ENCODE data around the gene MGMT. TPM values are rescaled to one million over a fixed set of nuclear protein-coding genes. Genes with fewer than 3 reads are reported as not detected.

The MGMT gene
- total RNA-seq, 1 experiment from 2014 or later = 11.5 TPM

DNA sequence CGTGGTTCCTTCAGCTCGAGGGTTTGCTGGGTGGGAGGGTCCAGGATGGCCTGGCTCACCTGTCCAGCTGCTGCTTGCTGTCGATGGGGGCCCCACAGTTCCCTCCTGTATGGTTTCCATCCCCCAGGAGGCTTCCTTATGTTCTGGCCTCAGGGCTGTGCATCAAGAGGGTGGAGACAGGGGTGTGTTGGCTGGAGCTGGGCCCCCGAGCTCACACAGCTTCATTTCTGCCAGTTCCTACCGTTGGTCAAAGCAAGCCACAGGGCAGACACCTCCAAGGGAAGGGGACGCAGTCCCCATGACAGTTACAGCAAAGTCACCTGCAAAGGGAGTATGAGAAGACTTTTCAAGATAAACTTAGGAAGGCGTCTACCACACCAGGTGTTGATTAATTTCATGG, 340.2 kb downstream of the MGMT start:
- no peaks in the 10 kb centered on the region for H4K20me1 ChIP-seq (ENCODE audit: insufficient read depth)
- H3K9me3 ChIP-seq (ENCODE audit: control insufficient read depth in 1 of 2, insufficient read depth in 1 of 2, low read depth in 1 of 2, low read length in 2 of 2) = no peaks in the 10 kb centered on the region
- TF ChIP-seq ZFX (IDR thresholded peaks at IDR 0.05) (no peak), SRF (IDR thresholded peaks at IDR 0.05; ENCODE audit: low read depth) (no peak), JUND (IDR thresholded peaks at IDR 0.05) (no peak), YY1 (IDR thresholded peaks at IDR 0.05; ENCODE audit: extremely low read depth, insufficient replicate concordance, low read depth, low read length) (no peak), CTCF (IDR thresholded peaks at IDR 0.05 in 2 of 3, conservative IDR thresholded peaks at IDR 0.05 in 1 of 3; ENCODE audit: borderline replicate concordance in 1 of 3, insufficient read depth in 1 of 3, low read depth in 2 of 3, low read length in 2 of 3) (no peak), EZH2 (IDR thresholded peaks at IDR 0.05) (no peak), EZH2phosphoT487 (IDR thresholded peaks at IDR 0.05; ENCODE audit: borderline replicate concordance) (no peak), CEBPB (IDR thresholded peaks at IDR 0.05; ENCODE audit: low read depth) (no peak), SP1 (IDR thresholded peaks at IDR 0.05; ENCODE audit: low read depth) (no peak), FOSL1 (IDR thresholded peaks at IDR 0.05; ENCODE audit: low read depth) (no peak), POLR2A (IDR thresholded peaks at IDR 0.05; ENCODE audit: borderline replicate concordance, extremely low read depth, insufficient read depth, insufficient read length) (no peak), SIN3A (IDR thresholded peaks at IDR 0.05; ENCODE audit: low read depth) (no peak), EGR1 (IDR thresholded peaks at IDR 0.05; ENCODE audit: low read depth) (no peak), POLR2AphosphoS5 (IDR thresholded peaks at IDR 0.05; ENCODE audit: low read depth, low read length) (no peak), RAD21 (IDR thresholded peaks at IDR 0.05; ENCODE audit: low read depth) (no peak), MAX (IDR thresholded peaks at IDR 0.05) (no peak), REST (IDR thresholded peaks at IDR 0.05; ENCODE audit: low read depth) (no peak), TCF7L2 (IDR thresholded peaks at IDR 0.05; ENCODE audit: borderline replicate concordance, extremely low read depth, insufficient read depth, insufficient read length) (no peak)
- TF ChIP-seq, protein P1, sequence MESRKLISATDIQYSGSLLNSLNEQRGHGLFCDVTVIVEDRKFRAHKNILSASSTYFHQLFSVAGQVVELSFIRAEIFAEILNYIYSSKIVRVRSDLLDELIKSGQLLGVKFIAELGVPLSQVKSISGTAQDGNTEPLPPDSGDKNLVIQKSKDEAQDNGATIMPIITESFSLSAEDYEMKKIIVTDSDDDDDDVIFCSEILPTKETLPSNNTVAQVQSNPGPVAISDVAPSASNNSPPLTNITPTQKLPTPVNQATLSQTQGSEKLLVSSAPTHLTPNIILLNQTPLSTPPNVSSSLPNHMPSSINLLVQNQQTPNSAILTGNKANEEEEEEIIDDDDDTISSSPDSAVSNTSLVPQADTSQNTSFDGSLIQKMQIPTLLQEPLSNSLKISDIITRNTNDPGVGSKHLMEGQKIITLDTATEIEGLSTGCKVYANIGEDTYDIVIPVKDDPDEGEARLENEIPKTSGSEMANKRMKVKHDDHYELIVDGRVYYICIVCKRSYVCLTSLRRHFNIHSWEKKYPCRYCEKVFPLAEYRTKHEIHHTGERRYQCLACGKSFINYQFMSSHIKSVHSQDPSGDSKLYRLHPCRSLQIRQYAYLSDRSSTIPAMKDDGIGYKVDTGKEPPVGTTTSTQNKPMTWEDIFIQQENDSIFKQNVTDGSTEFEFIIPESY (IDR thresholded peaks at IDR 0.05; ENCODE audit: extremely low read depth, insufficient replicate concordance, low read length) = no peak
- TF ChIP-seq, protein P2, sequence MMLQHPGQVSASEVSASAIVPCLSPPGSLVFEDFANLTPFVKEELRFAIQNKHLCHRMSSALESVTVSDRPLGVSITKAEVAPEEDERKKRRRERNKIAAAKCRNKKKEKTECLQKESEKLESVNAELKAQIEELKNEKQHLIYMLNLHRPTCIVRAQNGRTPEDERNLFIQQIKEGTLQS (IDR thresholded peaks at IDR 0.05) = no peak
- DNase-seq (ENCODE audit: low read depth, low spot score) = no peak
- no peak overlapping the region for H3K4me2 ChIP-seq (ENCODE audit: low read length)
- no TSS peak for BruUV-seq (replicated peaks)
- H2AFZ ChIP-seq (ENCODE audit: low read depth, low read length, poor library complexity, severe bottlenecking) = no peak overlapping the region
- H3K4me3 ChIP-seq (replicated peaks in 1 of 2; ENCODE audit: low read depth in 1 of 2, low read length in 2 of 2) = no peak overlapping the region
- no peaks in the 10 kb centered on the region for H3K79me2 ChIP-seq (ENCODE audit: insufficient read depth, low read length)
- ChIA-PET RAD21 (ENCODE audit: low non-redundant PET in 1 of 2, low total read pairs in 2 of 2, uncharacterized antibody in 2 of 2, unreplicated experiment in 2 of 2) (no interaction called here), CTCF (no interaction called here), POLR2A (no interaction called here)
- ATAC-seq = no peak
- no peaks in the 10 kb centered on the region for H3K9me2 ChIP-seq (ENCODE audit: insufficient read depth)
- H3K27me3 ChIP-seq (ENCODE audit: insufficient read depth, low read length) = no peaks in the 10 kb centered on the region
- H3K36me3 ChIP-seq (ENCODE audit: control insufficient read depth in 1 of 2, insufficient read depth in 2 of 2, low read length in 2 of 2) = no peaks in the 10 kb centered on the region
- intact Hi-C loops (cut with micrococcal nuclease) = no loop called here
- H3K9ac ChIP-seq (ENCODE audit: low read length) = no peak overlapping the region
- H3K27ac ChIP-seq (ENCODE audit: low read depth, low read length) = no peak overlapping the region
- H3K4me1 ChIP-seq (ENCODE audit: control insufficient read depth in 1 of 2, insufficient read depth in 2 of 2, low read length in 2 of 2) = no peaks in the 10 kb centered on the region
